Amygdala (tissue), 56 donors: ENCODE data around the gene RHOB.
A peak's percentile ranks its signal among the peaks of the same experiment; 100 is the strongest.

Experiments used
- DNase-seq, 56 donors: peaks; one replicate each; lab custom pipeline; 2025; lab: John Stamatoyannopoulos, UW

Gene RHOB

GRCh38 chr2:20471902-20472559 lies 25.2 kb downstream of the RHOB start:
- DNase-seq, result no peak

DNA sequence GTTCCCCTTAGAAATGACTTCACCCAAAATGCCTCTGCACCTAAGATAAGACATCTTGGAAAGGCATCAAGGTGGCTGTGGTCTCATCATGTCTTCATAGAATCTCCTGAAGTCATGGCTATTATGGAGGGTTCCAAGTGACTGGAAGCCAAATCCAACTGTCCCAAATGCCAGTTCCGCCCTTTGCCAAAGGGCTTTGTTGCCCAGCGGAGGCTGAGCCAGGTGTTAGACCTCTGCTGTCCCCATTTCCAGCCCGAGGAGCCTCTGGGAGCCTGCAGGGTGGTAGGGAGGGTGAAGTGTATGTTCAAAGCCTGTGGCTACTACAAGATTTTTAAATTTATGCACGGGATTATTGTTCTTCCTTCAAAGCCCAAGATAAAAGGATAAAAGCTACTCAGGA lies 25.7 kb downstream of the RHOB start:
- DNase-seq, result no peak

- DNase-seq, result no peak
Measured at GRCh38 chr2:20473128-20473527, 26.3 kb downstream of the RHOB start.

GRCh38 chr2:20474757-20475566 lies 28.1 kb downstream of the RHOB start:
- no peak for DNase-seq

DNA sequence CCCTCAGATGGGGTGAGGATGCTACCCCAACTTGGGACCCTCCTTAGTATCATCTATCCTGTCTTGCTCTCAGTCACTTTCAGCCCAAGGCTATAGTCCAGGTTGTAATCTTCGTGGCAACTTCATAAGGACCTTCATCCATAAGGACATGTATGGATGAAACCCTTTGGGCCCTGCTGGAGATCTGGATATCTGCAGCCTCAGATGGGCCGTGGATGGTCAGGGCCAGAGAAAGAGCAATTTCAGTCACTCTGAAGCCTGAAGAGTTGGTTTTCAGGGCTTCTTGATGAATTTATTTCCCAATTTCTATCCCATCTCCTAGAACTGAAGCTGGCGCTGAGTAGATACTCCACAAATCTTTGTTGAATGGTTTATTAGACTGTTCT lies 28.7 kb downstream of the RHOB start:
- DNase-seq, result no peak

GRCh38 chr2:20476481-20476880 lies 29.6 kb downstream of the RHOB start:
- DNase-seq, result no peak

- DNase-seq, result no peak
Measured at GRCh38 chr2:20476950-20477349, 30.1 kb downstream of the RHOB start.

- peak in 1 of 56 donors; percentile 7 for DNase-seq
Measured at GRCh38 chr2:20478961-20479360, 32.1 kb downstream of the RHOB start.

GRCh38 chr2:20479835-20480234 lies 33.0 kb downstream of the RHOB start:
- no peak for DNase-seq

DNA sequence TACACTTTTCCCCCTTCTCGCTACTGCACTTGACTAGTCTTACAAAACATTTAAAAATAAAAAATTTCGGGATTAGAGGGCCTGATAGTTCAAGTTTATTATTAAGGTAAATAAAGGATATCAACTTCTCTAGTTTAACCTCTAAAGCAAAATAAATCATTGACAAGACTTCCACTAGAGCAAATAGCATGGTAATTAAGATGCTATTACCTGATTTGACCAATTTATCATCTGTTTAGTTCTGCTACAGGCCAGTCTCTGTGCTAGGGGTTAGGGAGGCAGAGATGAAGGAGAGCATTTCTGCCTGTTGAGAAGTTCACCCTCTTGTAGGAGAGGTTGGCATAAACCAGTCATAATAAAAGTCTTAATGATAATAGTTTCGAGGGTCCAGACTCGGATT lies 34.0 kb downstream of the RHOB start:
- DNase-seq, result no peak

DNA sequence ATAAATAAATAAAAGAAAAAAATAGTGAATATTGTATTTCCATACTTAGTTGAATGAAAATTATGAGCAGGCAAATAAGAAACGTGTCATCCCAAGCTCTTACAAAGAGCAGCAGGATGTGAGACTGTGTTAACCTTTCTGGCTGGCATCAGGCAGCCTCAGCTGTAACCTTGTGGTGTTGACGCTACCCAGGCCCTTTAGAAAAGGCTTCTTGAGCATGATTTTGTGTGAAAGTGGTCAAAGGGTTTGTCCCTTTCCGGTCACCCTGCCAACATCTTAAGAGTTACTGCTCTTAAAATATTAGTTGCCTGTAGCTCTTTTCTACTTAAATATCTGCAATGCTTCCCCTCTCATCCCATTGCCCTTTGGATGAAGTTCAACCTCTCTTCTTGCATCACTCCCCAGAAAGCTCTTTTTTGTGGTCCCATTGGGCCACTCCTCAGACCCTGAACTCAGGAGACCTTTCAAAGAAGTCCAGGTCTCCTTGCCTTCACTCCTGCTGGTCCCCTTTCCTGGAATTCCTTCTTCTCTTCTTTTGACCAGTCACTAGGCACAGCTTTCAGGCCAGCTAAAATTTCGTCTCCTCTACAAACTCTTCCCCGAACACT lies 35.0 kb downstream of the RHOB start:
- no peak for DNase-seq

GRCh38 chr2:20482725-20483124 lies 35.9 kb downstream of the RHOB start:
- DNase-seq, result no peak

- DNase-seq, result peak in 28 of 56 donors; percentile 11 to 67 (median 35)
Measured at GRCh38 chr2:20483194-20483895, 36.5 kb downstream of the RHOB start.

DNA sequence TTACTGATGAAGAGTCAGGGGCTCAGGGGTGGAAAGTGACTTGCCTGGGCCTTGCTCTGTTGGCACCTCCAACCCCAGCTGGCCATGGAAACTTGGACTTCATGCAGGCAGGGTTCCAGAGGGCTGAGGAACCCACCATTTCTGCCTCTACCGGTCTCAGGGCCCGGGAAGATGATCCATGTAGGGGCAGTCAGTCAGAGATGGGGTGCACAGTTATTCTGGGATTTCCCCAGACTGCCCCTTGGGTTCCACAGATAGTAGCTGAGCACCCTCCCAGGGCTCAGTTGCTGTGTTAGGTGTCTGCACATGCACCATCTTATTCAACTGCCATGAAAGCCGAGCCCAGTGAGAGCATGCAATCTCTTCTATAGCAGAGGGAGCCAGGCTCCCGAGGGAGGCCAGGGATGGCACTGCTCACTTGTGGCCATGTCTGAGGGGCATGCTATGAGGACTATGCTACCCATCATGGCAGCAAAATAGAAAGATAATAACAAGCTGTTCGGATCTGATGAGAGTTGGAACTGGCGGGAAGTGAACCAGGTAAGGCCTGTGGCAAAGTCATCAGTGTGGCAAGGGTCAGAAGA lies 37.3 kb downstream of the RHOB start:
- DNase-seq, result no peak

DNA sequence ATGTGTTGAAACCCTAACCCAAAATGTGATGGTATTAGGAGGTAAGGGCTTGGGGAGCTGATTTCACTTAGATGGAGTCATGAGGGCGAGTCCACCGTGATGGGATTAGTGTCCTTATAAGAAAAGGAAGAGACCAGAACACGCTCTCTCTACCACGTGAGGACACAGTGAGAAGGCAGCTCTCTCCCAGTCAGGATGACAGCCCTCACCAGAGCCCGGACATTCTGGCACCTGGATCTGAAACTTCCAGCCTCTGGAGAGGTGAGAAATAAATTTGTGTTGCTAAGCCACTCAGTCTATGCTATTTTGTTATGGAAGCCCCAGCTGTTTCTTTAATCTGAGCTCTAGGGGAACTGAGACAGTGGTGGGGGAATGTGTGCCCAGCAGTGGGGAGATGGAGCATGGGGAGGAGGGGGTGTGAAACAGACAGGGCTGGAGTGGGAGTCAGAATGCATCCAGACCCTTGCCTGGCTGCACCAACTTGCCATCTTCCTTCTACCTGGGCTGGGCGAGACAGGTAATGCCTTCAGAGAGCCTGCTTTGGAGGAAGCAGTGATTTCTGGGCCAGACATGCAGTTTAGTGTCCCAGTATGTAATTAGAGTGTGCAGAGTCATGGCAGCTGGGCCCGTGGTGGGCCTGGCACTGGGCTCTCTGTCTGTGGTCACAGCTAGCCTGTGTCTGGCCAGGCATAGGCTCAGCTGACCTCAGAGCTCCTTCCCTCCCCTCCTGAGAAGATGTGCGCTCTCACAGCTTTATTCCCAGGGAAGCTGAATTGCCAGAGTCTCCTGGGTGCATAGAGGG lies 38.1 kb downstream of the RHOB start:
- DNase-seq, result no peak

GRCh38 chr2:20485612-20486388 lies 38.9 kb downstream of the RHOB start:
- DNase-seq, result no peak

- DNase-seq, result no peak
Measured at GRCh38 chr2:20486571-20486970, 39.7 kb downstream of the RHOB start.

DNA sequence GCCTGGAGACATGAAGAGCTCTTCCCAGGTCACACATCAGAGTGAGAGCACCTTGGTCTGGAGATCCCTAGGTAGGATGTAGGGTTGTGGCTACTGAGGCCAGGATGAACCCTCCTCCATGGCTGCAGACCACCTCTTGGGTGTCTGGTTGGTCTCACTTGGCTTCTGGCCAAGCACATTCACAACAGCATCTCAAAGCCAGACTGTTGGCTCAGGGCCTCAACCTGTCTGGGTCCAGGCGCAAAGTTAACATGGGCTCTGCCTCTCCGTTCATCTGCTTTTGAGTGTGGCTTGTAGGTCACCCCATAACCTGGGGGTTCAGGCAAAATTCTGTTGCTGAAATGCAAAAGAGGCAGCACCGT lies 40.1 kb downstream of the RHOB start:
- no peak for DNase-seq
